ENCODE data around the gene ARHGAP26. TPM values are rescaled to one million over a fixed set of nuclear protein-coding genes. Genes with fewer than 3 reads are reported as not detected.

The ARHGAP26 gene
- total RNA-seq, 1 experiment from 2014 or later = 79.8 TPM

GRCh38 chr5:143172739-143173138, 402.6 kb downstream of the ARHGAP26 start:
- Histone ChIP-seq H3K4me1 (peaks cover 3% of the 10 kb centered on the region; the same call in 1 of the 2 replicates), H3K27me3 (replicated peaks; ENCODE audit: control insufficient read depth, insufficient read depth, low read length) (no peaks in the 10 kb centered on the region), H3K4me3 (ENCODE audit: low read depth, low read length) (no peak overlapping the region), H3K36me3 (ENCODE audit: control insufficient read depth, insufficient read depth, low read length) (no peaks in the 10 kb centered on the region), H3K9me3 (no peaks in the 10 kb centered on the region)
- no peak overlapping the region for H3K4me3 Mint-ChIP-seq (ENCODE audit: unreplicated experiment)
- ChIA-PET CTCF (no interaction called here), POLR2A (no interaction called here)
- intact Hi-C loops (cut with micrococcal nuclease; ENCODE audit: unreplicated experiment) = no loop called here
- no peak for DNase-seq
- BruUV-seq (replicated peaks) = no TSS peak
- peaks cover 22% of the 10 kb centered on the region for H3K36me3 Mint-ChIP-seq (ENCODE audit: insufficient read depth, unreplicated experiment)
- peaks cover 4% of the 10 kb centered on the region for H3K4me1 Mint-ChIP-seq (ENCODE audit: low read depth, unreplicated experiment)
- H3K27me3 Mint-ChIP-seq (ENCODE audit: insufficient read depth, unreplicated experiment) = no peaks in the 10 kb centered on the region
- H3K9me3 Mint-ChIP-seq (ENCODE audit: unreplicated experiment) = no peaks in the 10 kb centered on the region
- no peak overlapping the region for H3K27ac Mint-ChIP-seq (ENCODE audit: unreplicated experiment)
- no peak for TF ChIP-seq CTCF (IDR thresholded peaks at IDR 0.05; ENCODE audit: insufficient read depth in 1 of 2, low read depth in 1 of 2, low read length in 1 of 2, severe bottlenecking in 1 of 2, unreplicated experiment in 1 of 2)

- ChIA-PET CTCF (no interaction called here), POLR2A (no interaction called here)
- H3K36me3 ChIP-seq (ENCODE audit: control insufficient read depth, insufficient read depth, low read length) = no peaks in the 10 kb centered on the region
- intact Hi-C loops (cut with micrococcal nuclease; ENCODE audit: unreplicated experiment) = no loop called here
- no peak for DNase-seq
- H3K9me3 ChIP-seq = no peaks in the 10 kb centered on the region
- H3K27me3 Mint-ChIP-seq (ENCODE audit: insufficient read depth, unreplicated experiment) = no peaks in the 10 kb centered on the region
- H3K27me3 ChIP-seq (replicated peaks; ENCODE audit: control insufficient read depth, insufficient read depth, low read length) = no peaks in the 10 kb centered on the region
- H3K4me1 Mint-ChIP-seq (ENCODE audit: low read depth, unreplicated experiment) = no peaks in the 10 kb centered on the region
- no TSS peak for BruUV-seq (replicated peaks)
- no peaks in the 10 kb centered on the region for H3K4me1 ChIP-seq
- H3K36me3 Mint-ChIP-seq (ENCODE audit: insufficient read depth, unreplicated experiment) = peaks cover 18% of the 10 kb centered on the region
- H3K4me3 Mint-ChIP-seq (ENCODE audit: unreplicated experiment) = no peak overlapping the region
- no peak overlapping the region for H3K4me3 ChIP-seq (ENCODE audit: low read depth, low read length)
- no peak for TF ChIP-seq CTCF (IDR thresholded peaks at IDR 0.05; ENCODE audit: insufficient read depth in 1 of 2, low read depth in 1 of 2, low read length in 1 of 2, severe bottlenecking in 1 of 2, unreplicated experiment in 1 of 2)
- H3K9me3 Mint-ChIP-seq (ENCODE audit: unreplicated experiment) = no peaks in the 10 kb centered on the region
- H3K27ac Mint-ChIP-seq (ENCODE audit: unreplicated experiment) = no peak overlapping the region
Observed at GRCh38 chr5:143173139-143173889, 403.1 kb downstream of the ARHGAP26 start.

- Mint-ChIP-seq H3K4me1 (ENCODE audit: low read depth, unreplicated experiment) (no peaks in the 10 kb centered on the region), H3K27ac (ENCODE audit: unreplicated experiment) (no peak overlapping the region), H3K9me3 (ENCODE audit: unreplicated experiment) (no peaks in the 10 kb centered on the region), H3K4me3 (ENCODE audit: unreplicated experiment) (no peak overlapping the region), H3K27me3 (ENCODE audit: insufficient read depth, unreplicated experiment) (no peaks in the 10 kb centered on the region), H3K36me3 (ENCODE audit: insufficient read depth, unreplicated experiment) (peaks cover 24% of the 10 kb centered on the region)
- Histone ChIP-seq H3K27me3 (replicated peaks; ENCODE audit: control insufficient read depth, insufficient read depth, low read length) (no peaks in the 10 kb centered on the region), H3K4me3 (ENCODE audit: low read depth, low read length) (no peak overlapping the region), H3K4me1 (no peaks in the 10 kb centered on the region), H3K36me3 (ENCODE audit: control insufficient read depth, insufficient read depth, low read length) (no peaks in the 10 kb centered on the region; the same call in 1 of the 2 replicates), H3K9me3 (no peaks in the 10 kb centered on the region)
- ChIA-PET POLR2A (interaction anchor here (0.6 kb wide), 1 partner anchor 11 kb away, joined by 3 read pairs; no protein-coding TSS in a partner anchor), CTCF (no interaction called here)
- no peak for DNase-seq
- no TSS peak for BruUV-seq (replicated peaks)
- intact Hi-C loops (cut with micrococcal nuclease; ENCODE audit: unreplicated experiment) = no loop called here
- no peak for TF ChIP-seq CTCF (IDR thresholded peaks at IDR 0.05; ENCODE audit: insufficient read depth in 1 of 2, low read depth in 1 of 2, low read length in 1 of 2, severe bottlenecking in 1 of 2, unreplicated experiment in 1 of 2)
Observed at GRCh38 chr5:143174714-143175398, 404.7 kb downstream of the ARHGAP26 start.
